Activated effector memory CD4-positive, alpha-beta T cell treated with anti-CD3 and anti-CD28 coated beads, Interleukin-2, amount 50 U/mL, for 16 hours (primary cell): ENCODE measurements around the gene PDZD11.
"Not testable (repeated sequence)": the region's sequence is repeated elsewhere in the genome, so short reads cannot be mapped to it uniquely, and the experiment has no call there.

Source experiments
- DNase-seq: peaks from one replicate; pipeline ENCODE4 v3.0.0-alpha.2; 2020

The PDZD11 gene

GRCh38 chrX:70255452-70255851 lies 34.3 kb downstream of the PDZD11 start:
- DNase-seq, result no peak

GRCh38 chrX:70254909-70255308 lies 34.8 kb downstream of the PDZD11 start:
- DNase-seq, result no peak

GRCh38 chrX:70254063-70254400 lies 35.7 kb downstream of the PDZD11 start:
- no peak for DNase-seq

- DNase-seq, result no peak
Measured at GRCh38 chrX:70253377-70254062, 36.2 kb downstream of the PDZD11 start.

GRCh38 chrX:70252491-70252890 lies 37.2 kb downstream of the PDZD11 start:
- DNase-seq, result no peak

- DNase-seq, result no peak
Measured at GRCh38 chrX:70247252-70247651, 42.5 kb downstream of the PDZD11 start.

GRCh38 chrX:70244881-70245280 lies 44.8 kb downstream of the PDZD11 start:
- no peak for DNase-seq

- DNase-seq, result not testable (repeated sequence)
Measured at GRCh38 chrX:70243601-70244000, 46.1 kb downstream of the PDZD11 start.

- no peak for DNase-seq
Measured at GRCh38 chrX:70241501-70241900, 48.2 kb downstream of the PDZD11 start.

- no peak for DNase-seq
Measured at GRCh38 chrX:70240751-70241150, 49.0 kb downstream of the PDZD11 start.
